ENCODE measurements around the gene SCTR.

DNA sequence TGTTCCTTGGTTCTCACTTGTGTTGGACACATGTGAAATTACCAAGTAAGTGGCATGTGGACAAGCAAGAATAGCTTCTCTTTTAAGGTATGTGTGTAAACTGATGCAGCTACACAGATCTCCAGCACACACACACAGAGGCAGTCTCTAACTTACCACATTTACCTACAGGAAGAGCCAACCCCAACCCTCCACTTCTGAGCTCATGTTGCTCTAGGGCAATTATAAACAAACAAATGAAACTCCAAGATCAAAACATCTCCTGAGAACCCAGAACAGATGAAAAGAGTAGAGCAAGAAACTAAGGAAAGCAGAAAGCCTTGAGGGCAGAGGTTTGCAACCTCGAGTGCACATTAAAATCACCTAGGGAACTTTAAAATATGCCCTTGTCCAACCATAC lies 108.7 kb downstream of the SCTR start:
- TF ChIP-seq, protein P1, sequence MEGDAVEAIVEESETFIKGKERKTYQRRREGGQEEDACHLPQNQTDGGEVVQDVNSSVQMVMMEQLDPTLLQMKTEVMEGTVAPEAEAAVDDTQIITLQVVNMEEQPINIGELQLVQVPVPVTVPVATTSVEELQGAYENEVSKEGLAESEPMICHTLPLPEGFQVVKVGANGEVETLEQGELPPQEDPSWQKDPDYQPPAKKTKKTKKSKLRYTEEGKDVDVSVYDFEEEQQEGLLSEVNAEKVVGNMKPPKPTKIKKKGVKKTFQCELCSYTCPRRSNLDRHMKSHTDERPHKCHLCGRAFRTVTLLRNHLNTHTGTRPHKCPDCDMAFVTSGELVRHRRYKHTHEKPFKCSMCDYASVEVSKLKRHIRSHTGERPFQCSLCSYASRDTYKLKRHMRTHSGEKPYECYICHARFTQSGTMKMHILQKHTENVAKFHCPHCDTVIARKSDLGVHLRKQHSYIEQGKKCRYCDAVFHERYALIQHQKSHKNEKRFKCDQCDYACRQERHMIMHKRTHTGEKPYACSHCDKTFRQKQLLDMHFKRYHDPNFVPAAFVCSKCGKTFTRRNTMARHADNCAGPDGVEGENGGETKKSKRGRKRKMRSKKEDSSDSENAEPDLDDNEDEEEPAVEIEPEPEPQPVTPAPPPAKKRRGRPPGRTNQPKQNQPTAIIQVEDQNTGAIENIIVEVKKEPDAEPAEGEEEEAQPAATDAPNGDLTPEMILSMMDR (IDR thresholded peaks at IDR 0.05), result no peak
- TF ChIP-seq EZH2phosphoT487 (IDR thresholded peaks at IDR 0.05), result no peak
- TF ChIP-seq EZH2 (IDR thresholded peaks at IDR 0.05), result no peak
